ENCODE results near the gene PCCA. TPM values are rescaled to one million over a fixed set of nuclear protein-coding genes. Genes with fewer than 3 reads are reported as not detected.
"Not testable (repeated sequence)": the region's sequence is repeated elsewhere in the genome, so short reads cannot be mapped to it uniquely, and the experiment has no call there.

Gene PCCA
- polyA plus RNA-seq, 1 experiment = 3.0 TPM

DNA sequence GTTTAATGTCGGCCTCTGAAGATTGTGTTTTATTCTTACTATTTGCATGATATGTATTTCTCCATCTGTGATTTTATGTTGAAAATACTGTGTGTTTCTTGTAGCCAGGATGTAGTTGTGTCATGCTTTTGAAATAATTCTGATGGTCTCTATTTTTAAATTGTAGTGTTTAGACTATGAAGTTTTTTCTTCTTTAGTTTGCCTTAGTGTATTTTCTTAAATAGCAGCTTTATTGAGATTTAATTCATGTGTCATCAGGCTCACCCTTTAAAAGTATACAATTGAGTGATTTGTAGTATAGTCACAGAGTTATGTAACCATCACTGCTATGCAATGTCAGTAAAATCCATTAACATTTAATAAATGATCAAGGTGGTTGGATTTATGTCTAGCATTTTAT is 74.5 kb downstream of the PCCA start:
- Histone ChIP-seq H3K27me3 (ENCODE audit: control insufficient read depth, insufficient read depth, low read length) (no peaks in the 10 kb centered on the region), H3K36me3 (ENCODE audit: control insufficient read depth, insufficient read depth, low read length) (no peaks in the 10 kb centered on the region), H3K4me3 (ENCODE audit: low read depth, low read length) (no peak overlapping the region)
- ChIA-PET CTCF (no interaction called here), POLR2A (no interaction called here)
- DNase-seq (ENCODE audit: low read depth) = no peak
- TF ChIP-seq, protein P1, sequence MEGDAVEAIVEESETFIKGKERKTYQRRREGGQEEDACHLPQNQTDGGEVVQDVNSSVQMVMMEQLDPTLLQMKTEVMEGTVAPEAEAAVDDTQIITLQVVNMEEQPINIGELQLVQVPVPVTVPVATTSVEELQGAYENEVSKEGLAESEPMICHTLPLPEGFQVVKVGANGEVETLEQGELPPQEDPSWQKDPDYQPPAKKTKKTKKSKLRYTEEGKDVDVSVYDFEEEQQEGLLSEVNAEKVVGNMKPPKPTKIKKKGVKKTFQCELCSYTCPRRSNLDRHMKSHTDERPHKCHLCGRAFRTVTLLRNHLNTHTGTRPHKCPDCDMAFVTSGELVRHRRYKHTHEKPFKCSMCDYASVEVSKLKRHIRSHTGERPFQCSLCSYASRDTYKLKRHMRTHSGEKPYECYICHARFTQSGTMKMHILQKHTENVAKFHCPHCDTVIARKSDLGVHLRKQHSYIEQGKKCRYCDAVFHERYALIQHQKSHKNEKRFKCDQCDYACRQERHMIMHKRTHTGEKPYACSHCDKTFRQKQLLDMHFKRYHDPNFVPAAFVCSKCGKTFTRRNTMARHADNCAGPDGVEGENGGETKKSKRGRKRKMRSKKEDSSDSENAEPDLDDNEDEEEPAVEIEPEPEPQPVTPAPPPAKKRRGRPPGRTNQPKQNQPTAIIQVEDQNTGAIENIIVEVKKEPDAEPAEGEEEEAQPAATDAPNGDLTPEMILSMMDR (IDR thresholded peaks at IDR 0.05; ENCODE audit: insufficient read depth, low read depth, low read length) = no peak

DNA sequence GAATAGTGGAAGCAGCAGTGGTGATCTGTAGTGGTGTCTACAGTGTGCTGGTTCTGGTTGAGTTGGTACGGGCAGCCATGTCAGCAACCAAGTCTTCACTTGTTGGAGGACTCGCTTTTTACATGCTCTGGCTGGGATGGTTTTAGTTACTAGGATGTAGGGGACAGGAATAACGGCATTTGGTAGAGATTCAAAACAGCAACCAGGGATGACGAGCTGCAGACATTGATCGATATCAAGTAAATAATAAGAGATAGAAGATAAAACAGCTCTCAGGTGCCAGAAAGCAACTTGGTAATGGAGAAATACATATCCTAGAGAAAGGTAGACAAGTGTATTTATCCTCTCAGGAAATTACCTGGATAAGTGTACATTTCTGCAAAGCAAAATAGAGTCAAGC is 84.3 kb downstream of the PCCA start:
- no peak for DNase-seq (ENCODE audit: low read depth)
- ChIA-PET POLR2A (interaction anchor here (0.7 kb wide), 1 partner anchor 35 kb away, joined by 4 read pairs; no protein-coding TSS in a partner anchor), CTCF (interaction anchor here (1.2 kb wide), 1 partner anchor 9 kb away, joined by 4 read pairs; no protein-coding TSS in a partner anchor)
- TF ChIP-seq, protein P1 (IDR thresholded peaks at IDR 0.05; ENCODE audit: insufficient read depth, low read depth, low read length) = no peak
- H3K4me3 ChIP-seq (ENCODE audit: low read depth, low read length) = no peak overlapping the region
- no peaks in the 10 kb centered on the region for H3K36me3 ChIP-seq (ENCODE audit: control insufficient read depth, insufficient read depth, low read length)
- no peaks in the 10 kb centered on the region for H3K27me3 ChIP-seq (ENCODE audit: control insufficient read depth, insufficient read depth, low read length)

DNA sequence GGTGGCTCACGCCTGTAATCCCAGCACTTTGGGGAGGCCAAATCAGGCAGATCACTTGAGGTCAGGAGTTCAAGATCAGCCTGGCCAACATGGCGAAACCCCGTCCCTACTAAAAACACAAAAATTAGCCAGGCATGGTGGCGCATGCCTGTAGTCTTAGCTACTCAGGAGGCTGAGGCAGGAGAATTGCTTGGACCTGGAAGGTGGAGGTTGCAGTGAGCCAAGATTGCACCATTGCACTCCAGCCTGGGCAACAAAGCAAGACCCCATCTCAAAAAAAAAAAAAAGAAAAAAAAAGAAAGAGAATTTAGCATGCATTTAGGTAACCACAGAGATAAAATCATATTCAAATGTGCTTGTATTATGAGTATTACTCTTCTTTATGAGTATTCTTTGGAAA is 85.6 kb downstream of the PCCA start:
- H3K27me3 ChIP-seq (ENCODE audit: control insufficient read depth, insufficient read depth, low read length); H3K4me3 ChIP-seq (ENCODE audit: low read depth, low read length); POLR2A ChIA-PET; H3K36me3 ChIP-seq (ENCODE audit: control insufficient read depth, insufficient read depth, low read length); DNase-seq (ENCODE audit: low read depth): not testable (repeated sequence)
- CTCF ChIA-PET = interaction anchor here (1.2 kb wide), 1 partner anchor 10 kb away, joined by 4 read pairs; no protein-coding TSS in a partner anchor

DNA sequence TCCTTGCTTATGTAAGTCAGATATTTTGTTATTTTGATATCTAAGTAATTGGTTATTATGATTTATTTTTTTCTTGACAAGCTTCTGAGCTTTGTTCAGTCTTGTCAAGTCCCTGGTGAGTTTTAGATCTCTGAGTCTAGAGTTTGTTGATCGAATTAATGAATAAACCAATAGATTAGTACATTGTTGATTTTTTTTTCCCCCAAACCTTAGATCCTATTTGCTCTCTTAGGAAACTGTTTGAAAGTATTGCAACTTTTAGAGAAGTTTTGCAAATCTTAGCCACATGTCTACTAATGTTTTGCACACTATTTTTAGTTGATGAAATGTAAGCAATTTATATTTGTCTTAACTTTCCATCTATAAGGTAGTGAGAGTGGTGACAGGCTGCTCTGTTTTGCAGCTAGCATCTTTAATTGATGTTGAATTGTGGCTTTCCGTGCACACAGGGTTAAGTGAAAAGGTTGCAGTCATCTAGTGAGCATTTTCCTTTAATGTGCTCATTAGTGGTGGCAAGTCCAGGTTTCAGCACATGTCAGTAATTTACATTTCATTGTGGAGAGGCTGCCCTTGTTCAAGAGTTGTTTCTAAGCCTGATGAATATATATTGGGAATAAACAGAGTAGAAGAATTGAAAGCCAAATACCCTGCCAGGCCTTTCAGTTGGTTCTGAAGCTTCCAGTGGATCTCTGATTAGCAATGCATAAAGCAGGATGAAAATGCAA is 86.3 kb downstream of the PCCA start:
- H3K36me3 ChIP-seq (ENCODE audit: control insufficient read depth, insufficient read depth, low read length) = no peaks in the 10 kb centered on the region
- ChIA-PET CTCF (no interaction called here), POLR2A (no interaction called here)
- H3K4me3 ChIP-seq (ENCODE audit: low read depth, low read length) = no peak overlapping the region
- no peaks in the 10 kb centered on the region for H3K27me3 ChIP-seq (ENCODE audit: control insufficient read depth, insufficient read depth, low read length)
- no peak for DNase-seq (ENCODE audit: low read depth)
- TF ChIP-seq, protein P1 (IDR thresholded peaks at IDR 0.05; ENCODE audit: insufficient read depth, low read depth, low read length) = no peak

DNA sequence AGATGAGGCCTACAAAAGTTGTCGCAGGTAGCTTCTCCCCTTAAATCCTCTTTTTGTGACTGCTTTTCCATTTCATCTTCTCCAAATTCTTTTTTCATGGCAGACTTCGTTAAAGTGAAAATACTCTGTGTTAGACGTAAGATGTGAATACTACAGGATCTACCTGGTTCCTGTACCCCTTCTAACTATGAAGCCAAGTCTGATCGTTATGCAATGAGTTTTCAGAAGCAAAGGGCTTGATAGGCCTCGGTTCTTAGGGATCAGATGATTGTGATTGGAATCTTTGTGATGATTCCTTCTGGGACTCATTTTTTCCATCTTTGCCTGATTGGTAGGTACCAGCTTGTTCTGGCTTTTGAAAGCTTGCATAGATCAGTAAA is 86.9 kb downstream of the PCCA start:
- no peak for DNase-seq (ENCODE audit: low read depth)
- POLR2A ChIA-PET = no interaction called here
- no peaks in the 10 kb centered on the region for H3K27me3 ChIP-seq (ENCODE audit: control insufficient read depth, insufficient read depth, low read length)
- CTCF ChIA-PET = no interaction called here
- H3K4me3 ChIP-seq (ENCODE audit: low read depth, low read length) = no peak overlapping the region
- TF ChIP-seq, protein P1 (IDR thresholded peaks at IDR 0.05; ENCODE audit: insufficient read depth, low read depth, low read length) = no peak
- H3K36me3 ChIP-seq (ENCODE audit: control insufficient read depth, insufficient read depth, low read length) = no peaks in the 10 kb centered on the region
